Urothelium cell line (cell line): ENCODE results near the gene TENM3.
A peak's percentile ranks its signal among the peaks of the same experiment; 100 is the strongest.

Source experiments
- DNase-seq: peaks from one replicate; pipeline ENCODE4 v3.0.0; 2011; ENCODE audit warnings: low spot score, mixed read lengths
- FAIRE-seq: peaks from 2 replicates; lab custom pipeline; 2011; peaks lifted over from hg19 to GRCh38; lab: Jason Lieb, UNC

Gene TENM3

GRCh38 chr4:182495645-182496385 lies 252.6 kb downstream of the TENM3 start:
- FAIRE-seq, result no peak

GRCh38 chr4:182496408-182496807 lies 253.2 kb downstream of the TENM3 start:
- no peak for FAIRE-seq

More at GRCh38 chr4:182495645-182496385, 252.6 kb downstream of the TENM3 start:
- no peak for DNase-seq

GRCh38 chr4:182502064-182502463 lies 258.9 kb downstream of the TENM3 start:
- no peak for DNase-seq
- no peak for FAIRE-seq

More at GRCh38 chr4:182496408-182496807, 253.2 kb downstream of the TENM3 start:
- DNase-seq, result no peak

- DNase-seq, result no peak
- no peak for FAIRE-seq
These were observed 261.3 kb downstream of the TENM3 start for GRCh38 chr4:182504463-182504862.

GRCh38 chr4:182507805-182508204 lies 264.6 kb downstream of the TENM3 start:
- DNase-seq (no peak), FAIRE-seq (no peak)

GRCh38 chr4:182510836-182511235 lies 267.6 kb downstream of the TENM3 start:
- FAIRE-seq (no peak), DNase-seq (no peak)

- DNase-seq (no peak), FAIRE-seq (no peak)
These were observed 270.5 kb downstream of the TENM3 start for GRCh38 chr4:182513587-182514291.

GRCh38 chr4:182518421-182518820 lies 275.2 kb downstream of the TENM3 start:
- FAIRE-seq (no peak), DNase-seq (no peak)

GRCh38 chr4:182519528-182519927 lies 276.3 kb downstream of the TENM3 start:
- DNase-seq (no peak), FAIRE-seq (no peak)

GRCh38 chr4:182521011-182521410 lies 277.8 kb downstream of the TENM3 start:
- no peak for DNase-seq
- FAIRE-seq, result no peak

- no peak for FAIRE-seq
- DNase-seq, result no peak
These were observed 285.6 kb downstream of the TENM3 start for GRCh38 chr4:182528819-182529218.

GRCh38 chr4:182530451-182530850 lies 287.2 kb downstream of the TENM3 start:
- DNase-seq (no peak), FAIRE-seq (no peak)

GRCh38 chr4:182531555-182532162 lies 288.5 kb downstream of the TENM3 start:
- DNase-seq (no peak), FAIRE-seq (no peak)

GRCh38 chr4:182532441-182532840 lies 289.2 kb downstream of the TENM3 start:
- no peak for DNase-seq
- no peak for FAIRE-seq

- DNase-seq (peak; percentile 17), FAIRE-seq (no peak)
These were observed 290.8 kb downstream of the TENM3 start for GRCh38 chr4:182533964-182534363.

GRCh38 chr4:182536221-182536811 lies 293.1 kb downstream of the TENM3 start:
- FAIRE-seq (no peak), DNase-seq (no peak)

GRCh38 chr4:182537031-182537795 lies 294.0 kb downstream of the TENM3 start:
- FAIRE-seq (no peak), DNase-seq (no peak)

GRCh38 chr4:182538031-182538430 lies 294.8 kb downstream of the TENM3 start:
- DNase-seq, result no peak

GRCh38 chr4:182540496-182540895 lies 297.3 kb downstream of the TENM3 start:
- DNase-seq (no peak), FAIRE-seq (no peak)

More at GRCh38 chr4:182538031-182538430, 294.8 kb downstream of the TENM3 start:
- no peak for FAIRE-seq

GRCh38 chr4:182547435-182547834 lies 304.2 kb downstream of the TENM3 start:
- FAIRE-seq (no peak), DNase-seq (no peak)

- no peak for FAIRE-seq
- DNase-seq, result no peak
These were observed 305.0 kb downstream of the TENM3 start for GRCh38 chr4:182548156-182548555.
